Stimulated activated CD8-positive, alpha-beta memory T cell treated with anti-CD3 and anti-CD28 coated beads, Interleukin-15, amount 100 ng/mL, for 48 hours (primary cell): Measurements from ENCODE around the gene LRRC37A3.
"Not testable (repeated sequence)": the region's sequence is repeated elsewhere in the genome, so short reads cannot be mapped to it uniquely, and the experiment has no call there.

Source experiments
- DNase-seq, 2 donors: peaks; one replicate each; pipeline ENCODE4 v3.0.0-alpha.2; 2020; ENCODE audit warnings: low read depth in 2 of 2

The LRRC37A3 gene

GRCh38 chr17:64919289-64920025 lies at the start of gene LRRC37A3:
TSS of gene LRRC37A3 (minus strand) at chr17:64919478. CDS start at chr17:64897257, 22,221 bp downstream.
- peak; percentile 96 to 99 for DNase-seq

DNA sequence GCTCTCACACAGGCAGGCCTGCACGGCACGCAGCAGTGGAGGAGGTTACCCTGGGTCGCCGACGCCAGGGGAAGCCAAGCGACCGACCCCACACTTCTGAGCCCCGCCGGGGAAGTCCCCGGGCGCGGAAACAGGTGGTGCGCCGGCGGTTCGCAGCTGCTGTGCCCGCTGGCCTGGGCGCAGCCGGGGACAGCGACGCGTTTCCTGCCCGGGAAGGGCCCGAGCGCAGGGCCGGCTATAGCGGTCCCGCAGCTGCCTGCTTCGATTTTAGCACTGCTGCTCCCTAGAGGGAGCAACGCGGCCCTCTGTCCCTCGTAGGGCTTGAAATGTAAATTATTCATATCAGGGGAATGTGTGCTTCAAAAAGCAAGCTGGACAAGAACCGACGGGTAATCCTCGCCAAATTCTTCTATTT lies 46.6 kb upstream of the LRRC37A3 start:
- peak; percentile 81 to 85 for DNase-seq

GRCh38 chr17:64965256-64965872 lies 46.1 kb upstream of the LRRC37A3 start:
- DNase-seq, result not testable (repeated sequence)

GRCh38 chr17:64964796-64965195 lies 45.5 kb upstream of the LRRC37A3 start:
- no peak for DNase-seq

GRCh38 chr17:64963814-64964213 lies 44.5 kb upstream of the LRRC37A3 start:
- DNase-seq, result not testable (repeated sequence)

DNA sequence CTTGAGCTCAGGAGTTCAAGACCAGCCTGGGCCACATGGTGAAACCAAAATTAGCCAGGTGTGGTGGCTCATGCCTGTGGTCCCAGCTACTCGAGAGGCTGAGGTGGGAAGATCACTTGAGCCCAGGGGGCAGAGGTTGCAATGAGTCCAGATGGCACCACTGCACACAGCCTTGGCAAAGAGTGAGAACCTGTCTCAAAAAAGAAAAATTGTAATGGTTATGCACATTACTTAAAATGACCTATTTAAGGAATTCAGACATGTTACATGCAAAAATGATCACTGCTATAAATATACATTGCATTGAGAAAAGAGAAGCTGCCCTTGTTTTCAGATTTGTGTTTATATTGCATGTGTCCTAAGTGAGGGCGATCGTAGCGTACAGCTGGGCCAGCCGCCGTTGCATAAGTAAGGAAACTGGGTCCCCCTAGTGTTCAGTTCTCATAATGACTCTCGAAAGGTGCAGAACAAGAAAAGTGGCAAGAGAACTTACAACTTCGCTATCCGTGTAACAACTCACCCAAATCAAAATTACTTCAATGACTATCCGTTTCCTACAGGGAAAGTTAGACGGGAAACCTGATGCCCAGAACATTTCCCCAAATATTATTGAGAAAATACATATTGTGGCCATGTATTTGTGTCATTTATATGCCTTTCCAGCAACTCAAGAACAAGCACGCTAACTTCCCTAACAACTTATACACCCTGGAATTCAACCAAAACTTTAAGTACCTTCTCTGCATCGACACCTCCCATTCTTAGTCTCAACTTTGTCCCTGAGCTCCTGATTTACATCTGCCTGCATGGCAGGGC lies 42.5 kb upstream of the LRRC37A3 start:
- not testable (repeated sequence) for DNase-seq

- DNase-seq, result no peak
Measured at GRCh38 chr17:64951877-64952276, 32.6 kb upstream of the LRRC37A3 start.

- no peak for DNase-seq
Measured at GRCh38 chr17:64950871-64951270, 31.6 kb upstream of the LRRC37A3 start.

GRCh38 chr17:64947152-64947551 lies 27.9 kb upstream of the LRRC37A3 start:
- no peak for DNase-seq

DNA sequence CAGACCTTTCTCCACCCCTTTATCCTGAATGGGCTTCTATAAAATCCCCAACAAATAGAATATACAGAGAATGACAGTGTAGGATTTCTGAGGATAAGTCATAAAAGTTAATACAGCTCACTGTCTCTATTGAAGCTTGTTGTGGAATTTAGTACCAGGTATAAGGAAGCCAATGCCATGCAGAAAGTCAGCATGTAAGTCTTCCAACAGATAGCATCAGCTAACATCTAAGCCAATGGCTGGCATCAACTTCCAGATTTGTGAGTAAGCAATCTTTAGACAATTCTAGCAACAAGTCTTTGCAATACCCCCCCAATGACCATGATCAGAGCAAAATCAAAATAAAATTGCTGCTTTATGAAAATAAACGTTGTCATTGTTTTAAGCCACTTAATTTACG lies 22.5 kb upstream of the LRRC37A3 start:
- DNase-seq, result no peak

DNA sequence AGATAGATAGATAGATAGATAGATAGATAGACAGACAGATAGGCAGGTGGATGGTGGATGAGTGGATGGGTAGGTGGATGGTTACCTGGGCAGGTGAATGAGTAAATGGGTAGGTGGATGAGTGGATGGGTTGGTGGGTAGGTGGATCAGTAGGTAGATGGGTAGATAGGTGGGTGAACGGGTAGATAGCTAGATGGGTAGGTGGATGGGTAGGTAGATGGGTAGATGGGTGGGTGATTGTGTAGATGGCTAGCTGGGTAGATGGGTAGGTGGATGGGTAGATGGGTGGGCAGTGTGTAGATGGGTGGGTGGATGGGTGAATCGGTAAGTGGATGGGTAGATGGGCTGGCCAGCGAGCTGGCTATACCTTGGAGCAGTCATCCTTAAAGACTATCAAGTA lies 21.8 kb upstream of the LRRC37A3 start:
- DNase-seq, result no peak

DNA sequence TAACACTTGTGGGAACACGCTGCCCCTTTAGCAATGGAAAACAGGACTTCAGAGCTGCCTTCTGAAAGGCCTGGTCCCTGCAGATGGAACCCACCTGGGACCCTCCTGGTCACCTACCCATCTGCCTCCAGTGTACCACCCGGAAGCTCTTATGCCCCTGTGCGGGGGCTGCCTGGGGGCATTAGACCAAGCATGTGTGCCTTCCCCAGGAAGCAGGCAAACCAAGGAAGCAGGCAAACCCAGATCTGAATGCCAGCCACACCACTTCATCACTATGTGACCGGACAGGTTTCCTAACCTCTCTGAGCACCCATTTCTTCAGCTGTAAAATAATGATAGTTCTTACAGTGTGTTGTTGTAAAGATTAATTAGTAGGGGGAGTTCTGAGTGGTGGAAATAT lies 20.8 kb upstream of the LRRC37A3 start:
- no peak for DNase-seq

- DNase-seq, result peak; percentile 16 to 28
Measured at GRCh38 chr17:64938925-64939474, 19.7 kb upstream of the LRRC37A3 start.

GRCh38 chr17:64938290-64938689 lies 19.0 kb upstream of the LRRC37A3 start:
- DNase-seq, result no peak

- DNase-seq, result no peak
Measured at GRCh38 chr17:64936117-64936516, 16.8 kb upstream of the LRRC37A3 start.

- not testable (repeated sequence) for DNase-seq
Measured at GRCh38 chr17:64934284-64934778, 15.1 kb upstream of the LRRC37A3 start.

- DNase-seq, result not testable (repeated sequence)
Measured at GRCh38 chr17:64932850-64933249, 13.6 kb upstream of the LRRC37A3 start.

DNA sequence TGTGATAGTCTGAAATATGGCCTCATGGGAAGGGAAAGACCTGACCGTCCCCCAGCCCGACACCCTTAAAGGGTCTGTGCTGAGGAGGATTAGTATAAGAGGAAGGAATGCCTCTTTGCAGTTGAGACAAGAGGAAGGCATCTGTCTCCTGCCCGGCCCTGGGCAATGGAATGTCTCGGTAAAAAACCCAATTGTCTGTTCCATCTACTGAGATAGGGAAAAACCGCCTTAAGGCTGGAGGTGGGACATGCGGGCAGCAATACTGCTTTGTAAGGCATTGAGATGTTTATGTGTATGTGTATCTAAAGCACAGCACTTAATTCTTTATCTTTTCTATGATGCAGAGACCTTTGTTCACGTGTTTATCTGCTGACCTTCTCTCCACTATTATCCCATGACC lies 11.1 kb upstream of the LRRC37A3 start:
- not testable (repeated sequence) for DNase-seq

GRCh38 chr17:64929419-64930209 lies 10.3 kb upstream of the LRRC37A3 start:
- peak; percentile 21 to 34 for DNase-seq

- DNase-seq, result not testable (repeated sequence)
Measured at GRCh38 chr17:64928701-64929100, 9.4 kb upstream of the LRRC37A3 start.

DNA sequence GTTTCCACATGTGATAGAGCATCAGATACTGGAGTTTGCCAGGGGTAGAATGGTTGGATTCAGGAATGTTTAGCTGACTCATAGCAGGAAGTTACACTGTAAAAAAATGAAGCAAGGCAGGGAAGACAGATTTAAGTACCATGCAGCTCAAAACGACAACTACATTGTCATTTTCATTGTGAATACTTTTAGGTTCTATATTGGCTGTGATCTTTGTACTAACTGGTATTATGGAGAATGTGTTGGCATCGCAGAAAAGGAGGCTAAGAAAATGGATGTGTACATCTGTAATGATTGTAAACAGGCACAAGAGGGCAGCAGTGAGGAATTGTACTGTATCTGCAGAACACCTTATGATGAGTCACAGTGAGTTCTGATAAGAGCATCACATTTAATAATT lies 8.2 kb upstream of the LRRC37A3 start:
- DNase-seq, result peak in 1 of 2 donors; percentile 32
